ENCODE measurements around the gene ITGBL1. TPM values are rescaled to one million over a fixed set of nuclear protein-coding genes. Genes with fewer than 3 reads are reported as not detected.

The ITGBL1 gene
- total RNA-seq, 1 experiment from 2014 or later = 0.22 TPM

DNA sequence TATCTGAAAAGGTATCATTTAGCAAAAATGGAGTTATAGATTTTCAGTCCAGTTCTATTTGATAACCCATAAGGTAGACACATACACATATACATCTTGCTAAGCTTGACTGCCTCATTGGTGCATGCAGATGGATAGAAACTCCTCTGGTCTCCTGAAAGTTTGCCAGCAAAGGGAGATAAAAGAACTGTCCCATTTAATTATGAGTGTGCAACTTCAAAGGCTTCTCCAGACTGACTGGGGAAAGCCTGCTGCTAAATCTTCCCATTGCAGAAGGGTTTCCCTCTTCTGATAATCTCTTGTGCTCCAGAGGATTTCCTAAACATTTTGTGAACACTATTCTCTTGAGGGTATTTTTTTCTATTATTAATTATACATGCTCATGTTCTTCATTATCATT lies 131.9 kb downstream of the ITGBL1 start:
- no peaks in the 10 kb centered on the region for H3K9me3 Mint-ChIP-seq
- H3K27me3 Mint-ChIP-seq (ENCODE audit: low read depth) = no peaks in the 10 kb centered on the region
- no peak for ATAC-seq
- no peak overlapping the region for H3K4me3 Mint-ChIP-seq
- no peak for DNase-seq (ENCODE audit: low spot score)
- H3K4me1 Mint-ChIP-seq = no peaks in the 10 kb centered on the region
- no peaks in the 10 kb centered on the region for H3K36me3 Mint-ChIP-seq
- H3K27ac Mint-ChIP-seq = no peak overlapping the region
- TF ChIP-seq NFATC4 (CRISPR knock-in tag; IDR thresholded peaks at IDR 0.05) (no peak), ZNF317 (CRISPR knock-in tag; IDR thresholded peaks at IDR 0.05; ENCODE audit: borderline replicate concordance, low read depth) (no peak), ZNF219 (CRISPR knock-in tag; IDR thresholded peaks at IDR 0.05; ENCODE audit: borderline replicate concordance) (no peak), RORB (CRISPR knock-in tag; IDR thresholded peaks at IDR 0.05) (no peak), ZBTB21 (CRISPR knock-in tag; IDR thresholded peaks at IDR 0.05; ENCODE audit: borderline replicate concordance) (no peak), FOXJ3 (CRISPR knock-in tag; IDR thresholded peaks at IDR 0.05; ENCODE audit: borderline replicate concordance) (no peak), SMAD3 (CRISPR knock-in tag; IDR thresholded peaks at IDR 0.05; ENCODE audit: borderline replicate concordance) (no peak), ZNF138 (CRISPR knock-in tag; conservative IDR thresholded peaks at IDR 0.05) (no peak), CBFB (CRISPR knock-in tag; IDR thresholded peaks at IDR 0.05; ENCODE audit: low read depth) (no peak), JAZF1 (CRISPR knock-in tag; IDR thresholded peaks at IDR 0.05) (no peak)
- TF ChIP-seq, protein P1, sequence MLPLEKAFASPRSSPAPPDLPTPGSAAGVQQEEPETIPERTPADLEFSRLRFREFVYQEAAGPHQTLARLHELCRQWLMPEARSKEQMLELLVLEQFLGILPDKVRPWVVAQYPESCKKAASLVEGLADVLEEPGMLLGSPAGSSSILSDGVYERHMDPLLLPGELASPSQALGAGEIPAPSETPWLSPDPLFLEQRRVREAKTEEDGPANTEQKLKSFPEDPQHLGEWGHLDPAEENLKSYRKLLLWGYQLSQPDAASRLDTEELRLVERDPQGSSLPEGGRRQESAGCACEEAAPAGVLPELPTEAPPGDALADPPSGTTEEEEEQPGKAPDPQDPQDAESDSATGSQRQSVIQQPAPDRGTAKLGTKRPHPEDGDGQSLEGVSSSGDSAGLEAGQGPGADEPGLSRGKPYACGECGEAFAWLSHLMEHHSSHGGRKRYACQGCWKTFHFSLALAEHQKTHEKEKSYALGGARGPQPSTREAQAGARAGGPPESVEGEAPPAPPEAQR (CRISPR knock-in tag; IDR thresholded peaks at IDR 0.05) = no peak
- TF ChIP-seq, protein P2, sequence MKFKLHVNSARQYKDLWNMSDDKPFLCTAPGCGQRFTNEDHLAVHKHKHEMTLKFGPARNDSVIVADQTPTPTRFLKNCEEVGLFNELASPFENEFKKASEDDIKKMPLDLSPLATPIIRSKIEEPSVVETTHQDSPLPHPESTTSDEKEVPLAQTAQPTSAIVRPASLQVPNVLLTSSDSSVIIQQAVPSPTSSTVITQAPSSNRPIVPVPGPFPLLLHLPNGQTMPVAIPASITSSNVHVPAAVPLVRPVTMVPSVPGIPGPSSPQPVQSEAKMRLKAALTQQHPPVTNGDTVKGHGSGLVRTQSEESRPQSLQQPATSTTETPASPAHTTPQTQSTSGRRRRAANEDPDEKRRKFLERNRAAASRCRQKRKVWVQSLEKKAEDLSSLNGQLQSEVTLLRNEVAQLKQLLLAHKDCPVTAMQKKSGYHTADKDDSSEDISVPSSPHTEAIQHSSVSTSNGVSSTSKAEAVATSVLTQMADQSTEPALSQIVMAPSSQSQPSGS (CRISPR knock-in tag; IDR thresholded peaks at IDR 0.05; ENCODE audit: borderline replicate concordance, low read depth) = no peak
- TF ChIP-seq, protein P3, sequence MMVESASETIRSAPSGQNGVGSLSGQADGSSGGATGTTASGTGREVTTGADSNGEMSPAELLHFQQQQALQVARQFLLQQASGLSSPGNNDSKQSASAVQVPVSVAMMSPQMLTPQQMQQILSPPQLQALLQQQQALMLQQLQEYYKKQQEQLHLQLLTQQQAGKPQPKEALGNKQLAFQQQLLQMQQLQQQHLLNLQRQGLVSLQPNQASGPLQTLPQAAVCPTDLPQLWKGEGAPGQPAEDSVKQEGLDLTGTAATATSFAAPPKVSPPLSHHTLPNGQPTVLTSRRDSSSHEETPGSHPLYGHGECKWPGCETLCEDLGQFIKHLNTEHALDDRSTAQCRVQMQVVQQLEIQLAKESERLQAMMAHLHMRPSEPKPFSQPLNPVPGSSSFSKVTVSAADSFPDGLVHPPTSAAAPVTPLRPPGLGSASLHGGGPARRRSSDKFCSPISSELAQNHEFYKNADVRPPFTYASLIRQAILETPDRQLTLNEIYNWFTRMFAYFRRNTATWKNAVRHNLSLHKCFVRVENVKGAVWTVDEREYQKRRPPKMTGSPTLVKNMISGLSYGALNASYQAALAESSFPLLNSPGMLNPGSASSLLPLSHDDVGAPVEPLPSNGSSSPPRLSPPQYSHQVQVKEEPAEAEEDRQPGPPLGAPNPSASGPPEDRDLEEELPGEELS (CRISPR knock-in tag; IDR thresholded peaks at IDR 0.05) = no peak
- TF ChIP-seq, protein P4, sequence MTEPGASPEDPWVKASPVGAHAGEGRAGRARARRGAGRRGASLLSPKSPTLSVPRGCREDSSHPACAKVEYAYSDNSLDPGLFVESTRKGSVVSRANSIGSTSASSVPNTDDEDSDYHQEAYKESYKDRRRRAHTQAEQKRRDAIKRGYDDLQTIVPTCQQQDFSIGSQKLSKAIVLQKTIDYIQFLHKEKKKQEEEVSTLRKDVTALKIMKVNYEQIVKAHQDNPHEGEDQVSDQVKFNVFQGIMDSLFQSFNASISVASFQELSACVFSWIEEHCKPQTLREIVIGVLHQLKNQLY (CRISPR knock-in tag; IDR thresholded peaks at IDR 0.05) = no peak
- ChIA-PET CTCF (no interaction called here), POLR2A (no interaction called here)

DNA sequence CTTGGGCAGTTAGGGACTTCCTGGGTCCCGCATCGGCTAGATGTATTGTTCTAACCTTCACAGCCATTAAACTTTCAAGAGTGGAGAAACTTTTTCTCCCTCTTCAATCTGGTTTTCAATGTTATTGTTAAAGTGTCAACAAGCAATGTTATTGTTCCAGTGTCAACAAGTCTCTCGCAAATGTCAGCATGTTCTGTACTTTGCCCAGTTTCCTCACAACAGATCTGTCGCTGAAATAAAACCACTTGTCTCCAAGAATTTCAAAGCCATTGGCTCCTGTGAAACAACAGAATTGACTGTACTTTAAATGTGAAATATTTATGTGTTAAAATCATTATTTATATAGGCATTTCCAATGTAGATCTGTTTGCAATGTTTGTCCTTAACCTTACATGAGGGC lies 138.0 kb downstream of the ITGBL1 start:
- Mint-ChIP-seq H3K27ac (no peak overlapping the region), H3K4me3 (no peak overlapping the region), H3K4me1 (no peaks in the 10 kb centered on the region), H3K36me3 (no peaks in the 10 kb centered on the region), H3K27me3 (ENCODE audit: low read depth) (no peaks in the 10 kb centered on the region), H3K9me3 (peaks cover 12% of the 10 kb centered on the region)
- ATAC-seq = no peak
- DNase-seq (ENCODE audit: low spot score) = no peak
- TF ChIP-seq RORB (CRISPR knock-in tag; IDR thresholded peaks at IDR 0.05) (no peak), MXD4 (CRISPR knock-in tag; IDR thresholded peaks at IDR 0.05; ENCODE audit: borderline replicate concordance) (no peak), ZNF423 (CRISPR knock-in tag; IDR thresholded peaks at IDR 0.05) (no peak)
- TF ChIP-seq, protein P5, sequence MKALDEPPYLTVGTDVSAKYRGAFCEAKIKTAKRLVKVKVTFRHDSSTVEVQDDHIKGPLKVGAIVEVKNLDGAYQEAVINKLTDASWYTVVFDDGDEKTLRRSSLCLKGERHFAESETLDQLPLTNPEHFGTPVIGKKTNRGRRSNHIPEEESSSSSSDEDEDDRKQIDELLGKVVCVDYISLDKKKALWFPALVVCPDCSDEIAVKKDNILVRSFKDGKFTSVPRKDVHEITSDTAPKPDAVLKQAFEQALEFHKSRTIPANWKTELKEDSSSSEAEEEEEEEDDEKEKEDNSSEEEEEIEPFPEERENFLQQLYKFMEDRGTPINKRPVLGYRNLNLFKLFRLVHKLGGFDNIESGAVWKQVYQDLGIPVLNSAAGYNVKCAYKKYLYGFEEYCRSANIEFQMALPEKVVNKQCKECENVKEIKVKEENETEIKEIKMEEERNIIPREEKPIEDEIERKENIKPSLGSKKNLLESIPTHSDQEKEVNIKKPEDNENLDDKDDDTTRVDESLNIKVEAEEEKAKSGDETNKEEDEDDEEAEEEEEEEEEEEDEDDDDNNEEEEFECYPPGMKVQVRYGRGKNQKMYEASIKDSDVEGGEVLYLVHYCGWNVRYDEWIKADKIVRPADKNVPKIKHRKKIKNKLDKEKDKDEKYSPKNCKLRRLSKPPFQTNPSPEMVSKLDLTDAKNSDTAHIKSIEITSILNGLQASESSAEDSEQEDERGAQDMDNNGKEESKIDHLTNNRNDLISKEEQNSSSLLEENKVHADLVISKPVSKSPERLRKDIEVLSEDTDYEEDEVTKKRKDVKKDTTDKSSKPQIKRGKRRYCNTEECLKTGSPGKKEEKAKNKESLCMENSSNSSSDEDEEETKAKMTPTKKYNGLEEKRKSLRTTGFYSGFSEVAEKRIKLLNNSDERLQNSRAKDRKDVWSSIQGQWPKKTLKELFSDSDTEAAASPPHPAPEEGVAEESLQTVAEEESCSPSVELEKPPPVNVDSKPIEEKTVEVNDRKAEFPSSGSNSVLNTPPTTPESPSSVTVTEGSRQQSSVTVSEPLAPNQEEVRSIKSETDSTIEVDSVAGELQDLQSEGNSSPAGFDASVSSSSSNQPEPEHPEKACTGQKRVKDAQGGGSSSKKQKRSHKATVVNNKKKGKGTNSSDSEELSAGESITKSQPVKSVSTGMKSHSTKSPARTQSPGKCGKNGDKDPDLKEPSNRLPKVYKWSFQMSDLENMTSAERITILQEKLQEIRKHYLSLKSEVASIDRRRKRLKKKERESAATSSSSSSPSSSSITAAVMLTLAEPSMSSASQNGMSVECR (CRISPR knock-in tag; IDR thresholded peaks at IDR 0.05; ENCODE audit: borderline replicate concordance) = no peak
- TF ChIP-seq, protein P6, sequence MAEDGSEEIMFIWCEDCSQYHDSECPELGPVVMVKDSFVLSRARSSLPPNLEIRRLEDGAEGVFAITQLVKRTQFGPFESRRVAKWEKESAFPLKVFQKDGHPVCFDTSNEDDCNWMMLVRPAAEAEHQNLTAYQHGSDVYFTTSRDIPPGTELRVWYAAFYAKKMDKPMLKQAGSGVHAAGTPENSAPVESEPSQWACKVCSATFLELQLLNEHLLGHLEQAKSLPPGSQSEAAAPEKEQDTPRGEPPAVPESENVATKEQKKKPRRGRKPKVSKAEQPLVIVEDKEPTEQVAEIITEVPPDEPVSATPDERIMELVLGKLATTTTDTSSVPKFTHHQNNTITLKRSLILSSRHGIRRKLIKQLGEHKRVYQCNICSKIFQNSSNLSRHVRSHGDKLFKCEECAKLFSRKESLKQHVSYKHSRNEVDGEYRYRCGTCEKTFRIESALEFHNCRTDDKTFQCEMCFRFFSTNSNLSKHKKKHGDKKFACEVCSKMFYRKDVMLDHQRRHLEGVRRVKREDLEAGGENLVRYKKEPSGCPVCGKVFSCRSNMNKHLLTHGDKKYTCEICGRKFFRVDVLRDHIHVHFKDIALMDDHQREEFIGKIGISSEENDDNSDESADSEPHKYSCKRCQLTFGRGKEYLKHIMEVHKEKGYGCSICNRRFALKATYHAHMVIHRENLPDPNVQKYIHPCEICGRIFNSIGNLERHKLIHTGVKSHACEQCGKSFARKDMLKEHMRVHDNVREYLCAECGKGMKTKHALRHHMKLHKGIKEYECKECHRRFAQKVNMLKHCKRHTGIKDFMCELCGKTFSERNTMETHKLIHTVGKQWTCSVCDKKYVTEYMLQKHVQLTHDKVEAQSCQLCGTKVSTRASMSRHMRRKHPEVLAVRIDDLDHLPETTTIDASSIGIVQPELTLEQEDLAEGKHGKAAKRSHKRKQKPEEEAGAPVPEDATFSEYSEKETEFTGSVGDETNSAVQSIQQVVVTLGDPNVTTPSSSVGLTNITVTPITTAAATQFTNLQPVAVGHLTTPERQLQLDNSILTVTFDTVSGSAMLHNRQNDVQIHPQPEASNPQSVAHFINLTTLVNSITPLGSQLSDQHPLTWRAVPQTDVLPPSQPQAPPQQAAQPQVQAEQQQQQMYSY (CRISPR knock-in tag; IDR thresholded peaks at IDR 0.05) = no peak
- TF ChIP-seq, protein P7, sequence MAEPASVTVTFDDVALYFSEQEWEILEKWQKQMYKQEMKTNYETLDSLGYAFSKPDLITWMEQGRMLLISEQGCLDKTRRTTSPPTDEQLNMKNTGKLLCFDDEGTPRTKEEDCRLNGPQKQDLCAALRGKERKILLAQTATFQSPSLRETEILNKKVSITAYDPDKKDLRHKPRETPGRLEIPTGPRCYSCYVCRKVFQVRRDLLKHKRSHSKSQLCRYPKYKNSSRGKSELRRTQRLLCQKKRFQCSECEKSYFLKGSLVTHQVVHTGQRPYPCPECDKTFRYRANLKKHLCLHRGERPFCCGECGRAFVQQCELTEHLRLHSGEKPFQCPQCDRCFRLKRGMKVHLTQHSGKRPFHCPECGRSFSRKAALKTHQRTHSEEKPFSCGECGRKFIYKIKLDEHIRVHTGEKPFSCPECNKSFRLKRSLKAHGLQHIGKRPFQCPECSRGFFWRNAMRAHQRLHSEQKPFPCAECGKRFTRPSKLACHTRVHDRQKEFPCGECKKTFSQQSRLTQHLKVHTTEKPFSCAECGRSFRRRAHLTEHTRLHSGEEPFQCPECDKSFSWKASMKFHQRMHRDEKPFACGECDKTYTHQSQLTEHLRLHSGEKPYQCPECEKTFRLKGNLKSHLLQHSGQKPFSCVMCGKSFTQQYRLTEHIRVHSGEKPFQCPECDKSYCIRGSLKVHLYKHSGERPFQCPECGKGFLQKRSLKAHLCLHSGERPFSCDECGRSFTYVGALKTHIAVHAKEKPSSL (CRISPR knock-in tag; conservative IDR thresholded peaks at IDR 0.05) = no peak
- ChIA-PET POLR2A (no interaction called here), CTCF (no interaction called here)
